ENCODE measurements around the gene TMEM176A. TPM values are rescaled to one million over a fixed set of nuclear protein-coding genes. Genes with fewer than 3 reads are reported as not detected.
A peak's percentile ranks its signal among the peaks of the same experiment; 100 is the strongest.
"Not testable (repeated sequence)": the region's sequence is repeated elsewhere in the genome, so short reads cannot be mapped to it uniquely, and the experiment has no call there.

Gene TMEM176A, protein sequence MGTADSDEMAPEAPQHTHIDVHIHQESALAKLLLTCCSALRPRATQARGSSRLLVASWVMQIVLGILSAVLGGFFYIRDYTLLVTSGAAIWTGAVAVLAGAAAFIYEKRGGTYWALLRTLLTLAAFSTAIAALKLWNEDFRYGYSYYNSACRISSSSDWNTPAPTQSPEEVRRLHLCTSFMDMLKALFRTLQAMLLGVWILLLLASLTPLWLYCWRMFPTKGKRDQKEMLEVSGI
- 14.3 TPM for polyA plus RNA-seq (ENCODE audit: insufficient read length)

DNA sequence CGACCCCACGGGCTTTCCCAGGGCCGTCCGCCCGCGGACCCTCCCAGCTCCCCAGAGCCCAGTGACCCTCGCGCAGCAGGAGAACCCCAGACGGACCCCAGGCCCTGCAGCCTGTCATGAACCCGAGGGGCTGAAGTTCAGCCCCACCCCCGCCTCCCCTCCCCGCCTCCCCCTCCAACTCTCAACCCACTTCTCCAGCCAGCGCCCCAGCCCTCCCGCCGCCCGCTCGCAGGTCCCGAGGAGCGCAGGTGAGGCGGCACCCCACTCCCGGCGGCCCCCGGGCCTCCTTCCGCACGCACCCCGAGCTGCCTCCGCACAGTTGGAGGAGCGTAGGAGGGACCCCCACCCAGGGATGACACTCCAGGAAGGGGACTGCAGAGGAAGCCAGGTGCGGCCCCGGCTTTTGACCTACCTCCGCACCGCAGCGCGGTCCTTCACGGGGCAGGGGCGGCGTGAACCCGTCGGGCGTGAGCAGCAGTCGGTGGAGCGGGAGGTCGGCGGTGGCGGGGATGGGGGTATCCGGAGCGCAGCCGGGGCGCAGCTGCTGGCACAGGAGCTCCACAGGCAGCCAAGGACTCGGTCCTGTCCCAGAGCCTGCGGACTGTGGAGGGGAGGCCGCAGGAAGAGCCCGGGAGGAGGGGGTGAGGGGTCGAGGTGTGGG is at the start of gene TMEM176A:
TSS of gene TMEM176A (plus strand) at position 189 of the 661 bp plus-strand sequence. CDS start 782 bp downstream, outside the sequence.
- DNase-seq (ENCODE audit: low read depth) = no peak

GRCh38 chr7:150751702-150752101 is 48.9 kb upstream of the TMEM176A start:
- DNase-seq (ENCODE audit: low read depth) = no peak

DNA sequence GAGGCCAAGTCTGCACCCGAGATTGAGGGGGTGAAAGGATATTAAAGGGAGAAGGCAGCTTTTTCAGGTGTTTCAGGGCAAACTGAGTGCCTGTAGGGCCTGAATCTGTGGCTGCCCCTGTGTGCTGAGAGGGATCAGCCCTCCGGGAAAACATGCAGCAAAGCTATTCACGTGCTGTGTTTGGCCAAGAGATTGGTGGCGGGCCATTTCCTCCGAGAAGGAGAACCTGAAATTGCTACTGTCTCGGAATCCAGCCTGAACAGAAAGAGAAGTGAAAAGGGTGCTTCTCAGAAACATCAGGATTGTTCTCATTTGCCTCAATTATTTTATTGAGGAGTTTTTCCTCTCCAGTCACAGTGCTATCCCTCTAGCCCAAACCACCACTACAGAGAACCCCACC is 47.3 kb upstream of the TMEM176A start:
- no peak for DNase-seq (ENCODE audit: low read depth)

DNA sequence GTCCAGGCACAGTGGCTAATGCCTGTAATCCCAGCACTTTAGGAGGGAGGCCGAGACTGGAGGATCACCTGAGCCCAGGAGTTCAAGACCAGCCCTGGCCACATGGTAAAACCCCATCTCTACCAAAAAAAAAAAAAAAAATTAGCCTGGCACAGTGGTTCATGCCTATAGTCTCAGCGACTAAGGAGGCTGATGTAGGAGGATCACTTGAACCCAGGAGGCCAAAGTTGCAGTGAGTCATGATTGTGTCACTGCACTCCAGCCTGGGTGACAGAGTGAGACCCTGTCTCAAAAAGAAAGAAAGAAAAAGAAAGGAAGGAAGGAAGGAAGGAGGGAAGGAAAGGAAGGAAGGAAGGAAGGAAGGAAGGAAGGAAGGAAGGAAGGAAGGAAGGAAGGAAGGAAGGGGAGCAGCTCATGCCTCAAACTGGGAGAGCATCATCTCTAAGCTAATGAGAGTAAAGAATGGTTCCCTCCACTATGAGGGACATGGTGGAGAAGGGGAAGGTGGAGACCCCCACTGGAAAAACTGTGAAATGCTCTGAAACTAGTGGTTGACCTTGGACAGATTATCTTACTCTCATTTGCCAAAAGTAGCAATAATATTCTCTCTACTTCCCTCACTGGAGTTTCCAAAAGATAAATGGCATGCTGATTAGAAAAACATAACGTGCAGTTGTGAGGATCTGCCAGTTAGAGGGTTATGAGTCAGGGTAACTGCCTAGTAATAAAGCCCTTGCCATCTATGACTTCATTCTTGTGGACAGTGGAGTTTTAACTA is 46.6 kb upstream of the TMEM176A start:
- no peak for DNase-seq (ENCODE audit: low read depth)

GRCh38 chr7:150754951-150755350 is 45.6 kb upstream of the TMEM176A start:
- no peak for DNase-seq (ENCODE audit: low read depth)

GRCh38 chr7:150755473-150756099 is 45.0 kb upstream of the TMEM176A start:
- no peak for DNase-seq (ENCODE audit: low read depth)

- no peak for DNase-seq (ENCODE audit: low read depth)
Observed at GRCh38 chr7:150756166-150756565, 44.4 kb upstream of the TMEM176A start.

GRCh38 chr7:150756858-150757257 is 43.7 kb upstream of the TMEM176A start:
- no peak for DNase-seq (ENCODE audit: low read depth)

- no peak for DNase-seq (ENCODE audit: low read depth)
Observed at GRCh38 chr7:150759479-150759878, 41.1 kb upstream of the TMEM176A start.

DNA sequence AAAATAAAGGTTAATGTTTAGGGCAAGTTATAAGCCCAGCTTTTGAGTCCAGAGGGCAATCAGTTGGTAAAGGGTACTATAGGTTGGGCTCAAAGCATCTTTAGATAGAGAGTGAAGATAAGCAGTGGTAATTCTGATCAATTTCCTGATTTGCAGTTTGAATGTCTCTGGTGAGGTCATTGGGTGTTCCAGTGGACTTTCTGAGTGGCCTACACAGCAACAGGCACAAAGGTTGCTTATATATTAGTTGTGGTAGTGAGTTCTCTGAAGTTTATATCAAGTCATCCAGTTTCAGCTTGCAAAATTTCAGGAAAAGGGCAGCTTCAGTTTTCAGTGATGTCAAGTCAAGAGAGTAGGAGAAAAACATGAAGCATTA is 34.2 kb upstream of the TMEM176A start:
- no peak for DNase-seq (ENCODE audit: low read depth)

GRCh38 chr7:150769768-150770167 is 30.8 kb upstream of the TMEM176A start:
- DNase-seq (ENCODE audit: low read depth) = no peak

GRCh38 chr7:150774131-150774530 is 26.4 kb upstream of the TMEM176A start:
- not testable (repeated sequence) for DNase-seq (ENCODE audit: low read depth)

GRCh38 chr7:150778014-150778737 is 22.4 kb upstream of the TMEM176A start:
- no peak for DNase-seq (ENCODE audit: low read depth)

GRCh38 chr7:150778738-150779301 is 21.7 kb upstream of the TMEM176A start:
- peak; percentile 72 for DNase-seq (ENCODE audit: low read depth)

- DNase-seq (ENCODE audit: low read depth) = no peak
Observed at GRCh38 chr7:150780292-150780691, 20.3 kb upstream of the TMEM176A start.

- DNase-seq (ENCODE audit: low read depth) = no peak
Observed at GRCh38 chr7:150781103-150781502, 19.5 kb upstream of the TMEM176A start.

- no peak for DNase-seq (ENCODE audit: low read depth)
Observed at GRCh38 chr7:150781961-150782360, 18.6 kb upstream of the TMEM176A start.

- DNase-seq (ENCODE audit: low read depth) = no peak
Observed at GRCh38 chr7:150784120-150784736, 16.3 kb upstream of the TMEM176A start.

- DNase-seq (ENCODE audit: low read depth) = no peak
Observed at GRCh38 chr7:150784954-150785353, 15.6 kb upstream of the TMEM176A start.
